ENCODE measurements around the gene HMCN2.

Gene HMCN2

GRCh38 chr9:130383350-130383715 is 117.8 kb downstream of the HMCN2 start:
- no peak overlapping the region for H3K27ac ChIP-seq
- TF ChIP-seq CTCF (IDR thresholded peaks at IDR 0.05) (no peak), ZFX (IDR thresholded peaks at IDR 0.05; ENCODE audit: borderline replicate concordance) (no peak)

- H3K27ac ChIP-seq = no peak overlapping the region
- TF ChIP-seq ZFX (IDR thresholded peaks at IDR 0.05; ENCODE audit: borderline replicate concordance) = no peak
- no peak for TF ChIP-seq CTCF (IDR thresholded peaks at IDR 0.05)
These were observed 118.6 kb downstream of the HMCN2 start for GRCh38 chr9:130383979-130384676.

- no peak overlapping the region for H3K27ac ChIP-seq
These were observed 119.7 kb downstream of the HMCN2 start for GRCh38 chr9:130385257-130385656.

GRCh38 chr9:130387398-130387797 is 121.8 kb downstream of the HMCN2 start:
- no peak for TF ChIP-seq CTCF (IDR thresholded peaks at IDR 0.05)
- TF ChIP-seq ZFX (IDR thresholded peaks at IDR 0.05; ENCODE audit: borderline replicate concordance) = no peak

More at GRCh38 chr9:130385257-130385656, 119.7 kb downstream of the HMCN2 start:
- TF ChIP-seq ZFX (IDR thresholded peaks at IDR 0.05; ENCODE audit: borderline replicate concordance) = no peak
- TF ChIP-seq CTCF (IDR thresholded peaks at IDR 0.05) = no peak

GRCh38 chr9:130387905-130388304 is 122.3 kb downstream of the HMCN2 start:
- H3K27ac ChIP-seq = no peak overlapping the region
- TF ChIP-seq CTCF (IDR thresholded peaks at IDR 0.05) (no peak), ZFX (IDR thresholded peaks at IDR 0.05; ENCODE audit: borderline replicate concordance) (no peak)

More at GRCh38 chr9:130387398-130387797, 121.8 kb downstream of the HMCN2 start:
- H3K27ac ChIP-seq = no peak overlapping the region

GRCh38 chr9:130390390-130390789 is 124.8 kb downstream of the HMCN2 start:
- H3K27ac ChIP-seq = no peak overlapping the region
- TF ChIP-seq ZFX (IDR thresholded peaks at IDR 0.05; ENCODE audit: borderline replicate concordance) (no peak), CTCF (IDR thresholded peaks at IDR 0.05) (no peak)

GRCh38 chr9:130390986-130391385 is 125.4 kb downstream of the HMCN2 start:
- H3K27ac ChIP-seq = no peak overlapping the region

More at GRCh38 chr9:130390986-130391385, 125.4 kb downstream of the HMCN2 start:
- TF ChIP-seq CTCF (IDR thresholded peaks at IDR 0.05) = no peak
- no peak for TF ChIP-seq ZFX (IDR thresholded peaks at IDR 0.05; ENCODE audit: borderline replicate concordance)

All from 22Rv1 (cell line).